AG04449 (cell line): ENCODE measurements around the gene STAB1.

ENCODE experiments used
- CTCF ChIA-PET: fragments of 350-600 bp; formaldehyde crosslinking; extraction: SDS; loops from one replicate; lab custom pipeline; 2021; ENCODE audit warnings: antibody characterized with exemption; lab: Yijun Ruan, JAX
- POLR2A ChIA-PET: fragments of 400-600, 350-600 bp; formaldehyde crosslinking; extraction: SDS; loops from one replicate; lab custom pipeline; 2020; ENCODE audit warnings: antibody characterized with exemption, inconsistent platforms; lab: Yijun Ruan, JAX
- DNase-seq: peaks from one replicate; pipeline ENCODE4 v3.0.0-alpha.2; 2010; ENCODE audit warnings: low read depth, low spot score
- H3K4me3 ChIP-seq: 2 replicates; pipeline ENCODE4 v1.5.1; 2011; ENCODE audit warnings: low read depth, mild to moderate bottlenecking, control low read depth, low read length
- CTCF ChIP-seq: IDR thresholded peaks from one replicate; pipeline ENCODE4 v1.5.1; 2011; ENCODE audit warnings: mild to moderate bottlenecking, moderate library complexity, low read length, control low read depth, inconsistent platforms; ENCODE audit not compliant: insufficient read depth; ENCODE audit errors: missing control alignments

STAB1 gene

GRCh38 chr3:52528586-52529375 is 33.6 kb downstream of the STAB1 start:
- no peak for DNase-seq
- ChIA-PET POLR2A (no interaction called here), CTCF (no interaction called here)
- H3K4me3 ChIP-seq: no peak overlapping the region
- no peak for TF ChIP-seq CTCF

GRCh38 chr3:52529376-52530333 is 34.5 kb downstream of the STAB1 start:
- H3K4me3 ChIP-seq: no peak overlapping the region
- CTCF ChIA-PET: interaction anchor here (0.8 kb wide), 1 partner anchor 11 kb away, joined by 3 read pairs; no protein-coding TSS in a partner anchor
- POLR2A ChIA-PET: no interaction called here
- no peak for DNase-seq
- TF ChIP-seq CTCF: no peak

GRCh38 chr3:52530918-52531826 is 36.0 kb downstream of the STAB1 start:
- H3K4me3 ChIP-seq: peak overlapping the region; percentile 77
- DNase-seq: no peak
- TF ChIP-seq CTCF: no peak
- ChIA-PET CTCF (interaction anchor here (1.0 to 1.4 kb wide), 3 partner anchors 58 to 102 kb away, joined by 3 to 4 read pairs (median 4); no protein-coding TSS in a partner anchor), POLR2A (interaction anchor here (1.4 kb wide), 1 partner anchor 33 kb away, joined by 3 read pairs; no protein-coding TSS in a partner anchor)

GRCh38 chr3:52531860-52532516 is 36.9 kb downstream of the STAB1 start:
- CTCF ChIA-PET: interaction anchor here (1.0 to 1.4 kb wide), 3 partner anchors 59 to 103 kb away, joined by 3 to 4 read pairs (median 4); no protein-coding TSS in a partner anchor
- no peak for DNase-seq
- TF ChIP-seq CTCF: no peak
- H3K4me3 ChIP-seq: peak overlapping the region; percentile 77
- POLR2A ChIA-PET: interaction anchor here (1.4 kb wide), 1 partner anchor 34 kb away, joined by 3 read pairs; no protein-coding TSS in a partner anchor

GRCh38 chr3:52532517-52532837 is 37.3 kb downstream of the STAB1 start:
- peak overlapping the region; percentile 77 for H3K4me3 ChIP-seq
- no peak for DNase-seq
- TF ChIP-seq CTCF: no peak
- ChIA-PET CTCF (interaction anchor here (1.0 to 1.4 kb wide), 3 partner anchors 60 to 104 kb away, joined by 3 to 4 read pairs (median 4); no protein-coding TSS in a partner anchor), POLR2A (interaction anchor here (1.0 to 1.4 kb wide), 2 partner anchors 34 kb away, joined by 3 to 5 read pairs; no protein-coding TSS in a partner anchor)
